ENCODE results near the gene USH1C. TPM values are rescaled to one million over a fixed set of nuclear protein-coding genes. Genes with fewer than 3 reads are reported as not detected.

The USH1C gene
- total and polyA plus RNA-seq, 10 donors, result 0.12 TPM; not detected in 9

- intact Hi-C loops (cut with DNase I; ENCODE audit: low total_unique reads), result no loop called here
- Histone ChIP-seq H3K4me3 (no peak overlapping the region), H3K36me3 (no peaks in the 10 kb centered on the region), H3K9me3 (no peaks in the 10 kb centered on the region), H3K27ac (no peak overlapping the region), H3K27me3 (replicated peaks in 1 of 7) (peaks cover 0 to 7% (median 0%) of the 10 kb centered on the region in 7 donors), H3K4me1 (peaks cover 0 to 2% (median under 1%) of the 10 kb centered on the region in 6 donors)
- DNase-seq, result no peak
- 72 to 85% (median 82%) methylated on average over 11 to 17 of the region's 17 CpGs for WGBS, 5 donors
- TF ChIP-seq POLR2AphosphoS5 (IDR thresholded peaks at IDR 0.05) (no peak), POLR2A (IDR thresholded peaks at IDR 0.05) (no peak), CTCF (IDR thresholded peaks at IDR 0.05 in 8 of 11, conservative IDR thresholded peaks at IDR 0.05 in 3 of 11) (no peak)
Measured at GRCh38 chr11:17522655-17523054, 21.6 kb downstream of the USH1C start.

DNA sequence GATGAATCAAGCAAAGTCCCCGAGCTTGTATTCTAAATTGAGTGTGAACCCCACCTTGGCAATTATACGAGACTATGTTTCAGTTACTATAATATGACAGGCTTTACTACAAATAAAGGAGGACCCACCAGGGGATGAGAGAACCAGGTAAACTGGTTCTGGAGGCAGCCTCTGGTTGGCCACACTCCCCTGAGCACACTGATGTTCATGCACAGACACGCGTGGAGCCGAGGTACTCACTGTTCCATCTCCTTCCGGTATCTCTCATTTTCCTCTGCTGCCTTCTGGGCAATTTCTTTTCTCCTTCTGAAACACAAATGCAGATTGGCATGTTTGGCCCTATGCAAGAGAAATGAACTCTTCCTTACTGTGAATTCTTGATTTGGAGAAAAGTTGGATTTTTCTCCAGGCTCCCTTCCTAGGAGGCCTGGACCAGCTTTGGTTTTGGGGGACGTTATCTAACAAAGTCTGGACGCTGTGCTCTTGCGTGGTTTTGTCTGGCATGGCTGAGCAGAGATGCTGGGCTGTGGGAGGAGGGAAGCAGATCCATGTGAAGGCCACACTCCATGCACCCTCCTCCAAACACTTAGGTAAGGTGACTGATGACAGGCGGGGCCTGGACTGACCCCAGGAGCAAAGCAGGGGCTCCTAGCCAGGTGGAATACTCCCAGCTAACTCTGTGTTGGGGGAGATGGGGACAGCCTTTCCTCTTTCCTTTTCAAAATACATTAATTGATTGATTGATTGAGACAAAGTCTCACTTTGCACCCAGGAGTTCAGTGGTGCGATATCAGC, 22.9 kb downstream of the USH1C start:
- no peak overlapping the region for H3K4me3 ChIP-seq
- DNase-seq, result no peak
- TF ChIP-seq POLR2AphosphoS5 (IDR thresholded peaks at IDR 0.05) (no peak), CTCF (IDR thresholded peaks at IDR 0.05 in 8 of 11, conservative IDR thresholded peaks at IDR 0.05 in 3 of 11) (no peak), POLR2A (IDR thresholded peaks at IDR 0.05) (no peak)
- intact Hi-C loops (cut with DNase I; ENCODE audit: low total_unique reads), result no loop called here
- H3K9me3 ChIP-seq, result no peaks in the 10 kb centered on the region
- H3K4me1 ChIP-seq, result peaks cover 0 to under 1% (median 0%) of the 10 kb centered on the region in 6 donors
- peaks cover 0 to 10% (median 0%) of the 10 kb centered on the region in 7 donors for H3K27me3 ChIP-seq (replicated peaks in 1 of 7)
- 84 to 93% (median 88%) methylated on average over 9 to 11 of the region's 11 CpGs for WGBS, 5 donors
- no peaks in the 10 kb centered on the region for H3K36me3 ChIP-seq
- no peak overlapping the region for H3K27ac ChIP-seq

- Histone ChIP-seq H3K4me1 (peaks cover 0 to 12% (median 0%) of the 10 kb centered on the region in 6 donors), H3K9me3 (no peaks in the 10 kb centered on the region), H3K36me3 (no peaks in the 10 kb centered on the region), H3K27me3 (replicated peaks in 1 of 7) (peaks cover 0 to 8% (median 0%) of the 10 kb centered on the region in 7 donors), H3K4me3 (no peak overlapping the region), H3K27ac (no peak overlapping the region)
- no peak for DNase-seq
- TF ChIP-seq CTCF (IDR thresholded peaks at IDR 0.05 in 8 of 11, conservative IDR thresholded peaks at IDR 0.05 in 3 of 11), result no peak
- no peak for TF ChIP-seq POLR2A (IDR thresholded peaks at IDR 0.05)
- TF ChIP-seq POLR2AphosphoS5 (IDR thresholded peaks at IDR 0.05), result no peak
- WGBS, 5 donors, result 77 to 86% (median 82%) methylated on average over 7 of the region's 7 CpGs
- intact Hi-C loops (cut with DNase I; ENCODE audit: low total_unique reads), result no loop called here
Measured at GRCh38 chr11:17519061-17519885, 24.9 kb downstream of the USH1C start.

DNA sequence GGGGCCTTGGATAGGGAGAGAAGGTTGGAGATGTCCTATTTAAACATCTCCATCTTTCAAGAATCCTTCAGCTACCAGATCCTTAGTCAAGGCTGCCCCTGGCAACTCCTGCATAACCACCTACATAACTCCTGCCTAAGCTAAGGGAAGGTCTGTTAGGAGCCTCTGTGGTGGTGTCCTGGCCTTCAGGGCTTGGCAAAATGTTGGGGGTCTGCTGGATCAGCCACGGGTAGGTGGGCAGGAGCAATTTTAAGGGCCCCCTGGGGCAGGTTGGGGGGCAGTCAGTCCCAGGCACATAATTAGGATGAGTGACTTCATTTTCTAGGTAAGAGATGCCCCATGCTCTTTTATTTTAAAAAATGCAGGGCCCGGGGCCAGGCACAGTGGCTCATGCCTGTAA, 25.9 kb downstream of the USH1C start:
- WGBS, 5 donors, result 78 to 91% (median 88%) methylated on average over 2 of the region's 2 CpGs

More for the DNA sequence above, 25.9 kb downstream of the USH1C start:
- Histone ChIP-seq H3K9me3 (no peaks in the 10 kb centered on the region), H3K4me1 (peaks cover 0 to 12% (median 0%) of the 10 kb centered on the region in 6 donors), H3K27ac (no peak overlapping the region), H3K4me3 (no peak overlapping the region), H3K27me3 (replicated peaks in 1 of 7) (peaks cover 0 to 9% (median 0%) of the 10 kb centered on the region in 7 donors), H3K36me3 (no peaks in the 10 kb centered on the region)
- intact Hi-C loops (cut with DNase I; ENCODE audit: low total_unique reads), result no loop called here
- TF ChIP-seq CTCF (IDR thresholded peaks at IDR 0.05 in 8 of 11, conservative IDR thresholded peaks at IDR 0.05 in 3 of 11) (no peak), POLR2A (IDR thresholded peaks at IDR 0.05) (no peak), POLR2AphosphoS5 (IDR thresholded peaks at IDR 0.05) (no peak)
- DNase-seq, result no peak

Measured in spleen (tissue), 11 donors.